GM12892 (cell line): Measurements from ENCODE around the gene ZC3H7B.

ENCODE experiments used
- POLR2A ChIP-seq: IDR thresholded peaks from 2 replicates; pipeline ENCODE4 v1.6.1; 2011; ENCODE audit warnings: low read depth, low read length, control low read depth
- POLR2AphosphoS5 ChIP-seq: IDR thresholded peaks from 2 replicates; pipeline ENCODE4 v1.6.1; 2011; ENCODE audit warnings: low read depth, low read length, control low read depth
- TAF1 ChIP-seq: IDR thresholded peaks from 2 replicates; pipeline ENCODE4 v1.6.1; 2011; ENCODE audit warnings: low read depth, mild to moderate bottlenecking, control low read depth, low read length, borderline replicate concordance

DNA sequence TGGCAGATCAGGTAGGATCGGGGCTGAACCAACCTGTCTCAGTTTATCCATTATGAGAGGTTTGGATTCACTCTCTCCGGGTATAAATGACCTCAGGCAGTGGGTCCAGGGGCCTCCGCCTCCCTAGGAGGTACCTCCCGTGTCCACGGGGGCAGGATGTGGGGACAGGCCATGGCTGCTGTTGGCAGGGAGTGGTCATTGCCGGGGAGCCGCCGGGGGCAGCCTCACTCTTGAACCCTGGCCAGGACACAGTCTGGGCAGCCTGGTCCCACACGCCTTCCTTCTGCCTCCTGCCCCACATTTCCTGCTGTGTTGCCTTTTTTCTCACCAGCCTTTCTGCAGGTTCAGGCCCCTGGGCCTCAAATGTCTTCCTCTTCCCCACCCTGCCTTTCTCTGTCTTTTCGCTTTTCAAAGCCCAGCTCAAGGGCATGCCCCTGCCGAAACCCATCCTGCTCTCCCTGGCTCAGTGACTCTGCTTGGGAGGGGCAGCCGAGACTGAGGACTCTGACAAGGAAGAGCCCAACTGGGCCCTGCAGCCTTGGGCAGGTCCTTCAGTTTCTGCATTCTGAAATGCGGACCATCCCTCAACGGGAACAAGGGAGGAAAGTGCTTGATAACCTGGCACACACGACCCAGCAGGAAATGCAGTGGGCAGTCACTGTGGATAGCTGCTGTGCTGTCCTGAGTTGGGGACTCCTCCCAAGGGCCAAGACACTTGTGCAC, 31.1 kb downstream of the ZC3H7B start:
- TF ChIP-seq POLR2AphosphoS5 (no peak), POLR2A (no peak), TAF1 (no peak)
